Neural cell (in vitro differentiated cells): ENCODE results near the gene RAB13. TPM values are rescaled to one million over a fixed set of nuclear protein-coding genes. Genes with fewer than 3 reads are reported as not detected.

Source experiments
- H2AFZ ChIP-seq: fragments of 200-600, 300-800 bp; sonication (generic), shearing (Covaris generic); 2 replicates; pipeline ENCODE4 v1.6.0; 2014; ENCODE audit warnings: low read depth, mild to moderate bottlenecking, antibody characterized with exemption, low read length, moderate library complexity
- H3F3A ChIP-seq: fragments of 200-600 bp; shearing (Covaris generic); 2 replicates; pipeline ENCODE4 v1.6.1; 2016; ENCODE audit warnings: mild to moderate bottlenecking, moderate library complexity, mixed read lengths, antibody characterized with exemption, low read length; ENCODE audit not compliant: insufficient read depth, poor library complexity, severe bottlenecking
- H3K27ac ChIP-seq: fragments of 200-600, 300-800 bp; sonication (generic), shearing (Covaris generic); 2 replicates; pipeline ENCODE4 v1.5.1; 2014; ENCODE audit warnings: mild to moderate bottlenecking, low read length, moderate library complexity
- H3K27me3 ChIP-seq: fragments of 300-800, 200-600 bp; sonication (generic), shearing (Covaris generic); 2 replicates; pipeline ENCODE4 v1.6.0; 2014; ENCODE audit warnings: mild to moderate bottlenecking, low read depth, low read length, moderate library complexity; ENCODE audit not compliant: insufficient read depth
- H3K36me3 ChIP-seq: fragments of 300-800, 200-600 bp; sonication (generic), shearing (Covaris generic); 2 replicates; pipeline ENCODE4 v1.5.1; 2014; ENCODE audit warnings: mild to moderate bottlenecking, antibody characterized with exemption, low read length, moderate library complexity; ENCODE audit not compliant: insufficient read depth
- H3K4me2 ChIP-seq: fragments of 300-800, 200-600 bp; sonication (generic), shearing (Covaris generic); 2 replicates; pipeline ENCODE4 v1.6.0; 2014; ENCODE audit warnings: mild to moderate bottlenecking, low read length
- H3K4me3 ChIP-seq: fragments of 300-800, 200-600 bp; sonication (generic), shearing (Covaris generic); 2 replicates; pipeline ENCODE4 v1.5.1; 2014; ENCODE audit warnings: mild to moderate bottlenecking, low read length, moderate library complexity
- H3K79me2 ChIP-seq: fragments of 200-600 bp; shearing (Covaris generic); replicated peaks from 2 replicates; pipeline ENCODE4 v1.6.0; 2014; ENCODE audit warnings: mild to moderate bottlenecking, low read length, moderate library complexity; ENCODE audit not compliant: insufficient read depth
- H3K9ac ChIP-seq: fragments of 300-800, 200-600 bp; sonication (generic), shearing (Covaris generic); 2 replicates; pipeline ENCODE4 v1.6.1; 2016; ENCODE audit warnings: mild to moderate bottlenecking, low read length, mixed read lengths
- H3K9me2 ChIP-seq: fragments of 200-600 bp; shearing (Covaris generic); 2 replicates; pipeline ENCODE4 v1.6.1; 2016; ENCODE audit warnings: mild to moderate bottlenecking, low read length, mixed read lengths; ENCODE audit not compliant: insufficient read depth
- H3K9me3 ChIP-seq: fragments of 200-600, 300-800 bp; sonication (generic), shearing (Covaris generic); 2 replicates; pipeline ENCODE4 v1.6.1; 2016; ENCODE audit warnings: mild to moderate bottlenecking, mixed run types, low read length, moderate library complexity, mixed read lengths
- H4K20me1 ChIP-seq: fragments of 200-600 bp; shearing (Covaris generic); 2 replicates; pipeline ENCODE4 v1.6.1; 2016; ENCODE audit warnings: mild to moderate bottlenecking, mixed run types; ENCODE audit not compliant: insufficient read depth
- CTCF ChIP-seq: fragments of 450-650 bp; IDR thresholded peaks from 2 replicates; pipeline ENCODE4 v1.5.1; 2014; ENCODE audit warnings: antibody characterized with exemption, mild to moderate bottlenecking, moderate library complexity; ENCODE audit not compliant: poor library complexity, severe bottlenecking
- EP300 ChIP-seq: fragments of 450-650 bp; conservative IDR thresholded peaks from 2 replicates; pipeline ENCODE4 v1.6.1; 2014; ENCODE audit warnings: antibody characterized with exemption, mild to moderate bottlenecking, moderate library complexity; ENCODE audit not compliant: poor library complexity, severe bottlenecking
- EZH2 ChIP-seq: fragments of 200-600, 300-800 bp; shearing (Covaris generic), sonication (generic); IDR thresholded peaks from 2 replicates; pipeline ENCODE4 v1.6.1; 2014; ENCODE audit warnings: antibody characterized with exemption, low read length, borderline replicate concordance, mild to moderate bottlenecking; ENCODE audit not compliant: insufficient read depth, poor library complexity, severe bottlenecking
- MXI1 ChIP-seq: fragments of 450-650 bp; conservative IDR thresholded peaks from 2 replicates; pipeline ENCODE4 v1.6.1; 2014; ENCODE audit warnings: antibody characterized with exemption, mild to moderate bottlenecking; ENCODE audit not compliant: poor library complexity, severe bottlenecking
- POLR2AphosphoS5 ChIP-seq: IDR thresholded peaks from 2 replicates; pipeline ENCODE4 v1.6.1; 2012
- RAD21 ChIP-seq: fragments of 450-650 bp; conservative IDR thresholded peaks from 2 replicates; pipeline ENCODE4 v1.6.1; 2014; ENCODE audit warnings: antibody characterized with exemption, mild to moderate bottlenecking, moderate library complexity
- SMC3 ChIP-seq: fragments of 450-650 bp; conservative IDR thresholded peaks from 2 replicates; pipeline ENCODE4 v1.6.1; 2014; ENCODE audit warnings: antibody characterized with exemption, mild to moderate bottlenecking, moderate library complexity; ENCODE audit not compliant: poor library complexity
- TAF1 ChIP-seq: IDR thresholded peaks from 2 replicates; pipeline ENCODE4 v1.6.1; 2012; ENCODE audit warnings: low read depth
- polyA plus RNA-seq: library from polyadenylated mRNA; depleted of rRNA; stranded (reverse); fragments of >200 nt; gene quantifications from 2 replicates; pipeline ENCODE4 v1.2.3, GENCODE V29; 2014
- TF ChIP-seq, protein P1 (sequence below): IDR thresholded peaks from 2 replicates; pipeline ENCODE4 v1.6.1; 2012; ENCODE audit warnings: borderline replicate concordance

RAB13 gene
- polyA plus RNA-seq, 1 donor from 2014 or later, result 0.53 TPM

DNA sequence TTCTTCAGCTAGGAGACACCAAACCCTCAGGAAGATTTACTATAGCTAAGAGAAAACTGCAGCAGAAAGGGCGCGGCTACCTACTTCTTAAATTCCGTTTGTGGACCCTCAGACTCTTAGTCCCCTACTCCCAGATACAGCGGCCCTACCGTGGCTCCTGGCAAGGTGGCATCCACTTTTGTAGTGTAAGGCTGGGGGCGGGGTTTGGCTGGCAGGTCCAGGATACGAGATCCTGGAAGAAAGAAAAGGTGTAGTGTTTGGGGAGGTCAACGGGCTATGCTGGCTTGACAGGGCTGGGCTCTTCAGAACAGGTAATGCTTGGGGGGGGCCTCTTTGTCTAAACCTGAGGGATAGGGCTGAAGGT is 18.2 kb downstream of the RAB13 start:
- no peak for TF ChIP-seq SMC3
- TF ChIP-seq TAF1, result peak; percentile 13

DNA sequence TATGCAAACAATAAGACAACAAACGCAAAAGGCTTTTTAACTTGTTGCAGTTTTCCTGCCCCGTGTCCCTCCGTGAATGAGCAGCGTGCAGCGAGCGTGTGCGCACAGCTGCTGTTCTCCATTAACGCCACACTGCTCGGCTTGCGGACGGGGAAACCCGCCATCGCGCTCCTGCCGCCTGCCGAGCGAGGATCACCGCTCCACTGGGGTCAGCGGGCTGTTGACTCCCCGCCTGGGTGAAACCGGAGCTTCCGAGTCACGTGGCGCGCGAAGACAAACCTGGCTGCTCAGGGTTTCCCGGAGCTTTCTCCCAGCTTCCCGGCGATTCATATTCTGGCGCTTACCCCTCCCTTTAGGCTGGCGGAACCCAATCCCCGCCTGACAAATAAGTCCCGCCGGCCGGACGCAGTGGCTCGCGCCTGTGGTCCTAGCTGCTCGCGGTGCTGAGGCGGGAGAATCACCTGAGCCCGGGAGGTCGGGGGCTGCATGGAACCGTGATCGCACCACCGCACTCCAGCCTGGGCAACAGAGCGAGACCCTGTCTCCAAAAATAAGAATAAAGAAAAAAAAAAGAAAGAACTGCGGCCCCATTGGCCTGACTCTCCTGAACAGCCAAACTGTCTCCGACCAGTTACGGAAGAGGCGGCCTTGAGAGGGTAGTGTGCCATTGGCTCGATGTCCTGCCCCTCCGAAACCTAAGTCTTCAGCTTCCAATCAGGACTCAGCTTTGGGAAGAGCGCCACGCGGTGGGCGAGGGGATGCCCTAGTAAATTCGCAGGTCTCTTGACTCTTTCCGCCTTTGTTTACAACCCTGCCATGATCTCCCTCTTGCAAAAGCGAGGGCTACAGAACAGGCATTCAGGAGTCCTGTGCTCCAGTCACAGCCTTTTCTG is 18.8 kb downstream of the RAB13 start, which contains the start of gene CREB3L4:
Gene CREB3L4 (plus strand): TSS at position 796 of the 893 bp plus-strand sequence. CDS start 624 bp downstream, outside the sequence.
- Histone ChIP-seq H3K27me3 (no peaks in the 10 kb centered on the region), H3K9me2 (no peaks in the 10 kb centered on the region), H4K20me1 (no peaks in the 10 kb centered on the region), H3K9ac (peak within 1 kb of the TSS; percentile 69), H3K27ac (peak within 1 kb of the TSS; percentile 83), H3K9me3 (no peaks in the 10 kb centered on the region), H3K4me3 (peak within 1 kb of the TSS; percentile 91), H2AFZ (peak within 1 kb of the TSS; percentile 59), H3K36me3 (no peaks in the 10 kb centered on the region), H3K4me2 (peak within 1 kb of the TSS; percentile 69), H3F3A (peaks cover 4% of the 10 kb centered on the region), H3K79me2 (peaks cover 16% of the 10 kb centered on the region)
- peak; percentile 77 for TF ChIP-seq CTCF
- TF ChIP-seq EZH2, result no peak
- TF ChIP-seq RAD21, result peak; percentile 8
- TF ChIP-seq MXI1, result peak; percentile 97
- TF ChIP-seq, protein P1, sequence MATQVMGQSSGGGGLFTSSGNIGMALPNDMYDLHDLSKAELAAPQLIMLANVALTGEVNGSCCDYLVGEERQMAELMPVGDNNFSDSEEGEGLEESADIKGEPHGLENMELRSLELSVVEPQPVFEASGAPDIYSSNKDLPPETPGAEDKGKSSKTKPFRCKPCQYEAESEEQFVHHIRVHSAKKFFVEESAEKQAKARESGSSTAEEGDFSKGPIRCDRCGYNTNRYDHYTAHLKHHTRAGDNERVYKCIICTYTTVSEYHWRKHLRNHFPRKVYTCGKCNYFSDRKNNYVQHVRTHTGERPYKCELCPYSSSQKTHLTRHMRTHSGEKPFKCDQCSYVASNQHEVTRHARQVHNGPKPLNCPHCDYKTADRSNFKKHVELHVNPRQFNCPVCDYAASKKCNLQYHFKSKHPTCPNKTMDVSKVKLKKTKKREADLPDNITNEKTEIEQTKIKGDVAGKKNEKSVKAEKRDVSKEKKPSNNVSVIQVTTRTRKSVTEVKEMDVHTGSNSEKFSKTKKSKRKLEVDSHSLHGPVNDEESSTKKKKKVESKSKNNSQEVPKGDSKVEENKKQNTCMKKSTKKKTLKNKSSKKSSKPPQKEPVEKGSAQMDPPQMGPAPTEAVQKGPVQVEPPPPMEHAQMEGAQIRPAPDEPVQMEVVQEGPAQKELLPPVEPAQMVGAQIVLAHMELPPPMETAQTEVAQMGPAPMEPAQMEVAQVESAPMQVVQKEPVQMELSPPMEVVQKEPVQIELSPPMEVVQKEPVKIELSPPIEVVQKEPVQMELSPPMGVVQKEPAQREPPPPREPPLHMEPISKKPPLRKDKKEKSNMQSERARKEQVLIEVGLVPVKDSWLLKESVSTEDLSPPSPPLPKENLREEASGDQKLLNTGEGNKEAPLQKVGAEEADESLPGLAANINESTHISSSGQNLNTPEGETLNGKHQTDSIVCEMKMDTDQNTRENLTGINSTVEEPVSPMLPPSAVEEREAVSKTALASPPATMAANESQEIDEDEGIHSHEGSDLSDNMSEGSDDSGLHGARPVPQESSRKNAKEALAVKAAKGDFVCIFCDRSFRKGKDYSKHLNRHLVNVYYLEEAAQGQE, result peak; percentile 73
- no peak for TF ChIP-seq SMC3
- peak; percentile 29 for TF ChIP-seq EP300
- TF ChIP-seq TAF1, result peak; percentile 12
- TF ChIP-seq POLR2AphosphoS5, result peak; percentile 75

More for the DNA sequence above, 18.2 kb downstream of the RAB13 start:
- Histone ChIP-seq H3K9me3 (no peaks in the 10 kb centered on the region), H3F3A (peaks cover 4% of the 10 kb centered on the region), H4K20me1 (no peaks in the 10 kb centered on the region), H3K27me3 (no peaks in the 10 kb centered on the region), H3K9ac (peak overlapping the region; percentile 62), H3K36me3 (no peaks in the 10 kb centered on the region), H2AFZ (peak overlapping the region; percentile 43), H3K79me2 (peaks cover 10% of the 10 kb centered on the region), H3K4me3 (peak overlapping the region; percentile 91), H3K27ac (peak overlapping the region; percentile 74), H3K4me2 (peak overlapping the region; percentile 26), H3K9me2 (no peaks in the 10 kb centered on the region)
